Thyroid gland (tissue), 4 donors: ENCODE results near the gene AK9. TPM values are rescaled to one million over a fixed set of nuclear protein-coding genes. Genes with fewer than 3 reads are reported as not detected.

Experiments
- DNase-seq, 2 donors: peaks; one replicate each; pipeline ENCODE4 v3.0.0-alpha.2; 2019
- H3K27ac ChIP-seq, 3 donors: fragments of 200-600 bp; sonication (generic); 1 replicate in 2 of 3; 2 replicates in 1 of 3; pipeline ENCODE4 v1.5.1; 2016 to 2019; ENCODE audit warnings: mild to moderate bottlenecking in 1 of 3, moderate library complexity in 1 of 3
- H3K27me3 ChIP-seq: fragments of 200-600 bp; sonication (generic); one replicate; pipeline ENCODE4 v1.5.1; 2019
- H3K36me3 ChIP-seq, 2 donors: fragments of 200-600 bp; sonication (generic); one replicate each; pipeline ENCODE4 v1.5.1; 2016 to 2019
- H3K4me1 ChIP-seq, 2 donors: fragments of 200-600 bp; sonication (generic); one replicate each; pipeline ENCODE4 v1.5.1; 2017 to 2019
- H3K4me3 ChIP-seq, 3 donors: fragments of 200-600 bp; sonication (generic); replicated peaks in 1 of 3; 1 replicate in 2 of 3; 2 replicates in 1 of 3; pipeline ENCODE4 v1.5.1; 2016; ENCODE audit warnings: mild to moderate bottlenecking in 1 of 3
- H3K9me3 ChIP-seq: fragments of 200-600 bp; sonication (generic); one replicate; pipeline ENCODE4 v1.5.1; 2017
- POLR2A ChIP-seq, 2 donors: fragments of 450-650 bp; IDR thresholded peaks; one replicate each; pipeline ENCODE4 v1.6.1; 2017; ENCODE audit warnings: antibody characterized with exemption in 2 of 2, mild to moderate bottlenecking in 2 of 2, moderate library complexity in 1 of 2
- WGBS, 2 donors: methylation state at CpG; one replicate each; pipeline ENCODE4 v1.1.5; 2017; 5-methylcytosine and 5-hydroxymethylcytosine counted together
- intact Hi-C: fragments of 100-400 bp; cut with DNase I; formaldehyde crosslinking; loops from one replicate; pipeline ENCODE4 v1.15.1; 2023
- total RNA-seq, 4 donors: library from RNA; depleted of rRNA; stranded (reverse); fragments of >200 nt; gene quantifications; one replicate each; pipeline ENCODE4 v1.2.3, GENCODE V29; 2016
- TF ChIP-seq, protein P1 (sequence below), 6 experiments: fragments of 200-600 bp in 3 of 6; fragments of 450-650 bp in 3 of 6; sonication (generic) in 3 of 6; IDR thresholded peaks; one replicate each; pipeline ENCODE4 v1.5.1; 2016 to 2019; ENCODE audit warnings: antibody characterized with exemption in 6 of 6, mild to moderate bottlenecking in 2 of 6, inconsistent platforms in 1 of 6, moderate library complexity in 1 of 6

The AK9 gene
- total RNA-seq, 4 donors from 2014 or later = 12.5 to 42.6 (median 15.3) TPM

DNA sequence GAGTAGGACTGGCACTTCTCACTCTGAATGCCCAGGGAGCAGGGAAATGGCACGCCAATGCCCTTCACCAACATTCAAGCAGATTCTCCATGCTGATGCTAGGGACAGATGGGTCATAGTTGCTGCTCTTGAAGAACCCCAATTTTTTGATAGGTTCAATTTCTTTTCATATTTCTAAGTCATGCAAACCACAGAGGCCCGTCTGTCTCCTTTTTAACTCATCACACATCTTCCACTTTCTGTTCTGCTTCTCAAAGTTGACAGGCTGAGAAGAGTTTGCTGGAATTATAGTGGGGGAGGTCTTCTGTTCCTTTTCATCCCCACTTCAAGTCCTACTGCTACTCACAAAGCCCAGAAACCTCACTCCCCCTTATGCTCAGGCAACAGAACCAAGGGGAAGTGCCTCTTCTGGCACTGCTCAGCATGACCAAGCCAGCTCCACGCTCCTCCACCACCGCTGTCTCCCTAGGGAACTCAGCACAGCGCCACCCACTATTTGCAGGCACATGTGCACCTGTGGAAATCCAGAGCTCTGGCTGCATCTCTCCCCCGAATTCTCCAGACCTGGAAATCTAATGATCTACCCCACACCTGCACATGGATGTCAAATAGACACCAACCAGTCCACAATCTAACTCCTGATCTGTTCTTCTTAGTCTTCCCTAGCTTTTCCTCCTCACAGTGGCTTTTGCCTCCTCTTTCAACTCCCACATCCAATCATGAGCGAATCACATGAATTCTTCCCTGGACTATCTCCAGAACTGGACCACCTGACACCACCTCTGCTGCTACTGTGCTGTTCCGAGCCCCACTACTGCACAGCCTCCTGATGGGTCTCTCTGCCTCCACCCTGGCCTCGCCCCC is 218.6 kb downstream of the AK9 start:
- TF ChIP-seq, protein P1, sequence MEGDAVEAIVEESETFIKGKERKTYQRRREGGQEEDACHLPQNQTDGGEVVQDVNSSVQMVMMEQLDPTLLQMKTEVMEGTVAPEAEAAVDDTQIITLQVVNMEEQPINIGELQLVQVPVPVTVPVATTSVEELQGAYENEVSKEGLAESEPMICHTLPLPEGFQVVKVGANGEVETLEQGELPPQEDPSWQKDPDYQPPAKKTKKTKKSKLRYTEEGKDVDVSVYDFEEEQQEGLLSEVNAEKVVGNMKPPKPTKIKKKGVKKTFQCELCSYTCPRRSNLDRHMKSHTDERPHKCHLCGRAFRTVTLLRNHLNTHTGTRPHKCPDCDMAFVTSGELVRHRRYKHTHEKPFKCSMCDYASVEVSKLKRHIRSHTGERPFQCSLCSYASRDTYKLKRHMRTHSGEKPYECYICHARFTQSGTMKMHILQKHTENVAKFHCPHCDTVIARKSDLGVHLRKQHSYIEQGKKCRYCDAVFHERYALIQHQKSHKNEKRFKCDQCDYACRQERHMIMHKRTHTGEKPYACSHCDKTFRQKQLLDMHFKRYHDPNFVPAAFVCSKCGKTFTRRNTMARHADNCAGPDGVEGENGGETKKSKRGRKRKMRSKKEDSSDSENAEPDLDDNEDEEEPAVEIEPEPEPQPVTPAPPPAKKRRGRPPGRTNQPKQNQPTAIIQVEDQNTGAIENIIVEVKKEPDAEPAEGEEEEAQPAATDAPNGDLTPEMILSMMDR (IDR thresholded peaks at IDR 0.05) = peak in 2 of 6 experiments; percentile 21 to 25
- TF ChIP-seq POLR2A (IDR thresholded peaks at IDR 0.05) = no peak
- no peak overlapping the region for H3K4me3 ChIP-seq
- peak; percentile 84 to 88 for DNase-seq
- H3K27me3 ChIP-seq = no peaks in the 10 kb centered on the region
- intact Hi-C loops = no loop called here
- peaks cover 0 to 4% of the 10 kb centered on the region in 2 donors for H3K4me1 ChIP-seq
- no peak overlapping the region for H3K27ac ChIP-seq
- H3K9me3 ChIP-seq = no peaks in the 10 kb centered on the region
- WGBS, 2 donors = 76 to 79% methylated on average over 9 of the region's 9 CpGs
- peaks cover 27 to 40% of the 10 kb centered on the region in 2 donors for H3K36me3 ChIP-seq

DNA sequence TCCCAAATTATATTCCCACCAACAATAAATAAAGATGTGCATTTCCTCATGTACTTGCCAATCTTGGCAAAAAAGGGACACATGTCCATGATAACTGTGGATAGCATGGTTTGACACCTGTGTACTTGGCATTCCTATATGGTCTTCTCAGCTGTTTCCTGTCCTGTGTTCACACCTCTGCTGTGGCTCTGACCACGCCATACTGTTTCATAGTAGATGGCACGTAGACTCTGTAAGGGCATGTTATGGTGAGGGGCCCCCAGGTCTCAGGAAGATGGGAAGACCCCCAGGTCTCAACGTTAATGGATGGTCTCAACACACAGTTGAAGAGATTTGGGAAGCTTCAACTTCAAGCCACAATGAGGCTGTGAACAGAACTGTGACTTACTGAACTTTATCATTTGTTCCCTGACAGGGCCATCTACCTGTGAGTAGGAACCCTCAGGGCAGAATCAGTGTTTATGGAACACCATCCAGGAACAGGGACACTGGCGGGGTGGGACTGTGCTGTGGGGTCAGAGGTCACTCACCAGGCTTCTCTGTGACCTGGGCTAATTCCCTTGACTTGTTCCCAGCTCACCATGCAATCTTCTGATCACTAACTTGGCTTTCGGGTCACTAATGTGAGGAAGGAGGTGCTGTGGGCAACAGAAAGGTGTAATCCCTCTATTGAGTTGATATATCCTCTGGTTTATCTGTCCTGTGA is 219.7 kb downstream of the AK9 start:
- Histone ChIP-seq H3K27ac (no peak overlapping the region), H3K4me1 (peaks cover 0 to 4% of the 10 kb centered on the region in 2 donors), H3K27me3 (no peaks in the 10 kb centered on the region), H3K4me3 (no peak overlapping the region), H3K36me3 (peaks cover 27 to 43% of the 10 kb centered on the region in 2 donors), H3K9me3 (no peaks in the 10 kb centered on the region)
- no peak for DNase-seq
- intact Hi-C loops = no loop called here
- WGBS, 2 donors = 94 to 99% methylated on average over 5 of the region's 5 CpGs
- TF ChIP-seq, protein P1 (IDR thresholded peaks at IDR 0.05) = no peak
- no peak for TF ChIP-seq POLR2A (IDR thresholded peaks at IDR 0.05)

DNA sequence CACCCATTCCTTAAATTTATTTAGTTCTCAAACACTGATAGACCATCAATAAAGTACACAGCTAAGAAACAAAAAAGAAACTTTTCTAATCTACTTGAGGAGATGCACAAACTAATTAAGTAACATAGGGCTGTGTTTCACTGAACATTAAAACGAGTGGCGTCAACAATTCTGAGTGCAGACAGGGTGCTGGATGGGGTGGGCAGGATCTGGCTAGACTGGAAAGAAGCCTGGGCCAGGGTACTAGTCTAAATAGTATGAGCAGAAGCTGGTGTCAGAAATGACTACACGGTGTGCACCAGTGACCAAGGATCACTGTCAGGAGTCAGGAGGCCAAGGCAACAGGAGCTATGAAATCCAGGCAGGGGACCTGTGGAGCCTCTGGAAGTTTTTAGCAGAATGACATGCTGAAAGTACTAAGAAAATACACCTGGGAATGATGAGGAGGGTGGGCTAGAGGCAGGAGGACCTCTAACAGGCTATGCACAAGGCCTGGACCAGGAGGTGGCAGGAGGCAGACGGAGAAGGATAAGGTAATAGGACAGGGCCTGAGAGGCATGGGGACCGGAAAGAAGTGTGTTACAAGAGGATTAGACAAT is 221.3 kb downstream of the AK9 start:
- intact Hi-C loops = no loop called here
- Histone ChIP-seq H3K27ac (no peak overlapping the region), H3K4me3 (no peak overlapping the region), H3K27me3 (no peaks in the 10 kb centered on the region), H3K9me3 (no peaks in the 10 kb centered on the region), H3K36me3 (peaks cover 25 to 40% of the 10 kb centered on the region in 2 donors), H3K4me1 (peaks cover 5 to 17% of the 10 kb centered on the region in 2 donors)
- DNase-seq = no peak
- 92 to 93% methylated on average over 5 of the region's 5 CpGs for WGBS, 2 donors
- TF ChIP-seq, protein P1 (IDR thresholded peaks at IDR 0.05) = no peak
- TF ChIP-seq POLR2A (IDR thresholded peaks at IDR 0.05) = no peak

DNA sequence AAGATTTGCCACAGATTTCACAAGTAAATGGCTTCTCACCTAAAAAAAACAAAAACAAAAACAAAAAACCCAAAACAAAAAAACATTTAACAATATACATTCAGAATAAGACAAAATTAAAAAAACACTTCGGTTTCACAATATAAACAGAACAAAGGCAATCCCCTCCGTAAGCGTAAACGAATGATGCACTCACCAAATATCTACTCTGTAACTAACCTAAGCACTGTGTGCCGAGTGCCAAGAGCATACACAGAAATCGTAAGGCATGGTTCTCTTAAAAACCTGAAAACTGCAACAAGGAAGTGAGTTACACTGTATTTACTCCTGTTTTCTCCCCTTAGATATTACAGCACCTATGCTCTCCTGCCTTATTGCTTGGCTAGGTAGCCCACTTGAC is 223.3 kb downstream of the AK9 start:
- no peak for DNase-seq
- no peak for TF ChIP-seq POLR2A (IDR thresholded peaks at IDR 0.05)
- TF ChIP-seq, protein P1 (IDR thresholded peaks at IDR 0.05) = no peak
- WGBS, 2 donors = 96 to 97% methylated on average over 6 of the region's 6 CpGs
- intact Hi-C loops = no loop called here
- H3K9me3 ChIP-seq = no peaks in the 10 kb centered on the region
- no peak overlapping the region for H3K27ac ChIP-seq
- no peaks in the 10 kb centered on the region for H3K27me3 ChIP-seq
- peaks cover 5 to 17% of the 10 kb centered on the region in 2 donors for H3K4me1 ChIP-seq
- H3K4me3 ChIP-seq = no peak overlapping the region
- H3K36me3 ChIP-seq = peaks cover 6 to 24% of the 10 kb centered on the region in 2 donors
